Stimulated activated CD4-positive, alpha-beta T cell treated with anti-CD3 and anti-CD28 coated beads, TNF-alpha, amount 100 ng/mL, for 1 hour (primary cell): ENCODE measurements around the gene ACTL10.
"Not testable (repeated sequence)": the region's sequence is repeated elsewhere in the genome, so short reads cannot be mapped to it uniquely, and the experiment has no call there.

ENCODE experiments used
- DNase-seq, 3 donors: peaks; one replicate each; pipeline ENCODE4 v3.0.0-alpha.2; 2020; ENCODE audit warnings: low read depth in 3 of 3, low spot score in 1 of 3

Gene ACTL10

GRCh38 chr20:33693741-33694638 lies 27.2 kb downstream of the ACTL10 start:
- DNase-seq = no peak

- no peak for DNase-seq
These were observed 27.9 kb downstream of the ACTL10 start for GRCh38 chr20:33694639-33695012.

GRCh38 chr20:33696448-33696847 lies 29.7 kb downstream of the ACTL10 start:
- no peak for DNase-seq

- DNase-seq = no peak
These were observed 30.4 kb downstream of the ACTL10 start for GRCh38 chr20:33697129-33697528.

GRCh38 chr20:33698966-33699365 lies 32.2 kb downstream of the ACTL10 start:
- not testable (repeated sequence) for DNase-seq

- DNase-seq = not testable (repeated sequence)
These were observed 34.1 kb downstream of the ACTL10 start for GRCh38 chr20:33700696-33701441.

- no peak for DNase-seq
These were observed 35.1 kb downstream of the ACTL10 start for GRCh38 chr20:33701629-33702450.

GRCh38 chr20:33702861-33703260 lies 36.1 kb downstream of the ACTL10 start:
- DNase-seq = no peak

GRCh38 chr20:33703498-33704137 lies 36.9 kb downstream of the ACTL10 start:
- DNase-seq = no peak

GRCh38 chr20:33704197-33704924 lies 37.6 kb downstream of the ACTL10 start:
- no peak for DNase-seq

GRCh38 chr20:33707668-33708067 lies 40.9 kb downstream of the ACTL10 start:
- no peak for DNase-seq

- DNase-seq = no peak
These were observed 42.7 kb downstream of the ACTL10 start for GRCh38 chr20:33709398-33709797.

GRCh38 chr20:33709905-33710541 lies 43.3 kb downstream of the ACTL10 start:
- no peak for DNase-seq

GRCh38 chr20:33710681-33711445 lies 44.1 kb downstream of the ACTL10 start:
- DNase-seq = no peak

GRCh38 chr20:33711446-33711738 lies 44.6 kb downstream of the ACTL10 start:
- no peak for DNase-seq

- DNase-seq = no peak
These were observed 47.2 kb downstream of the ACTL10 start for GRCh38 chr20:33713865-33714367.

GRCh38 chr20:33716498-33716897 lies 49.8 kb downstream of the ACTL10 start:
- DNase-seq = no peak
